Activated T-cell treated with anti-CD3 and anti-CD28 coated beads, Interleukin-2, amount 50 U/mL, for 1 hour (primary cell): Measurements from ENCODE around the gene MIF.
"Not testable (repeated sequence)": the region's sequence is repeated elsewhere in the genome, so short reads cannot be mapped to it uniquely, and the experiment has no call there.

Experiments
- DNase-seq: peaks from one replicate; pipeline ENCODE4 v3.0.0-alpha.2; 2020

Gene MIF

DNA sequence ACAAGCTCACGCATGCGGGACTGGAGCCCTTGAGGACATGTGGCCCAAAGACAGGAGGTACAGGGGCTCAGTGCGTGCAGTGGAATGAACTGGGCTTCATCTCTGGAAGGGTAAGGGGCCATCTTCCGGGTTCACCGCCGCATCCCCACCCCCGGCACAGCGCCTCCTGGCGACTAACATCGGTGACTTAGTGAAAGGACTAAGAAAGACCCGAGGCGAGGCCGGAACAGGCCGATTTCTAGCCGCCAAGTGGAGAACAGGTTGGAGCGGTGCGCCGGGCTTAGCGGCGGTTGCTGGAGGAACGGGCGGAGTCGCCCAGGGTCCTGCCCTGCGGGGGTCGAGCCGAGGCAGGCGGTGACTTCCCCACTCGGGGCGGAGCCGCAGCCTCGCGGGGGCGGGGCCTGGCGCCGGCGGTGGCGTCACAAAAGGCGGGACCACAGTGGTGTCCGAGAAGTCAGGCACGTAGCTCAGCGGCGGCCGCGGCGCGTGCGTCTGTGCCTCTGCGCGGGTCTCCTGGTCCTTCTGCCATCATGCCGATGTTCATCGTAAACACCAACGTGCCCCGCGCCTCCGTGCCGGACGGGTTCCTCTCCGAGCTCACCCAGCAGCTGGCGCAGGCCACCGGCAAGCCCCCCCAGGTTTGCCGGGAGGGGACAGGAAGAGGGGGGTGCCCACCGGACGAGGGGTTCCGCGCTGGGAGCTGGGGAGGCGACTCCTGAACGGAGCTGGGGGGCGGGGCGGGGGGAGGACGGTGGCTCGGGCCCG lies at the start of gene MIF:
Gene MIF, plus strand, starts transcription at position 439 of the 765 bp plus-strand sequence. Its CDS starts 92 bp downstream, at position 531.
- DNase-seq, result peak; percentile 99

DNA sequence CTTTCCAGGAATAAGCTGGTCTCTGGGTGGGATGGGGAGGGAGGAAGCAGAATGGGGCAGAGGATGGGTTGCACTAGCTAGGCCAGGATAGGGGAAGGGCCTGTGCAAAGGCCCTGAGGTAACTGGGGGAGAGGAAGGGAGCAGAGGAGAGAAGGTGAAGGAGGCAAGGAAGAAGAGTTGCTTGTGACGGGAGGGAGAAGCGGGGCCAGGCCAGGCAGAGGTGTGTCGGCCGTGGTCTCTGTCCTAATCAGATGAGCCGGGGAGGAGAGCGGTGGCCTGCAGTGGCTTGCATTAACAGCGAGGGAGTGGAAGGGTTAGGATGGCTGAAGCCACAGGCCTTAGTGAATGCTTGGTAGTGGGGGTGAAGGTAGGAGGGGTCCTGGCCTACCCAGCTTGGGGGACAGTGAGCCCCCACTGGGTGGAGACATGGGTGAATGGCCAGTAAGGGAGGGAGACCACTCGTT lies 49.4 kb upstream of the MIF start:
- no peak for DNase-seq

DNA sequence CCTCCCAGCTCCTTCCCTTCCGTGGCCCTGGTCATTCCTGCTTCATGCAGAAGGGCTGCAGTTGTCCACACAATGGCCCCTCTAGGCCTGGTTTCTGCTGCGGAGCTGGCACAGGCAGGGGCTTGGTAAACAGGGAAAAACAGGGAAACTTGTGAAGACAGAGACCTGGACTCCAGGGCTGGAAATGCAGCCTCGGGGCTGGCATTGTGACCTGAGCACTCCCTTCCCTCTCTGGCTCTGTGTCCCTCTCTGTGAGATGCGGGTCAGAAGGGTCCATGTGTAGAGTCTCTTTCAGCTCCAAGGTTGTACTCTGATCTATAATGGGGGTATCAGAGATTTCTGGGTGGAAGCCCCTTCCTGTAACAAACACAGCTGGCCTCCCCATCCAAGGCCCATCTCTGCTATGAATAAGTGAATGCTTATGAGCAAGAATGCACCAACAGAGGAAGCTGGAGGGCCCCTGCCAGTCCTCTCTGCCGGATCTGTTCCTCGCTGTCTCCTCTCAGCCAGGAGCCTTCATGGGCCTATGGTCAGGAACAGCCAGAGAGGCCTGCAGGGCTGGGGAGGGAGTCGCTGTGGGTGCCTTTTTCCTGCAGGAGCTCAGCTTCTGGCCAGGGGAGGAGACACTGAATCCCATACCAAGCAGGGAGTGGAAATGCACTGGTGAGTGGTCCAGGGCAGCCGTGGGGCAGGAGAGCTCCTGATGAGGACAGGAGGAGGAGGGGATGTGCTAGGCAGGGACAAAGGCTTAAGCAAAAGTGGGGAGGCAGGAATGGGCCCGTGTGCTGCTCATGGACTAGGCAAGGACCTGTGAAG lies 48.7 kb upstream of the MIF start:
- DNase-seq, result no peak

- DNase-seq, result no peak
Measured at GRCh38 chr22:23846081-23846469, 48.1 kb upstream of the MIF start.

GRCh38 chr22:23847310-23847920 lies 46.8 kb upstream of the MIF start:
- DNase-seq, result no peak

GRCh38 chr22:23847991-23848864 lies 46.0 kb upstream of the MIF start:
- no peak for DNase-seq

DNA sequence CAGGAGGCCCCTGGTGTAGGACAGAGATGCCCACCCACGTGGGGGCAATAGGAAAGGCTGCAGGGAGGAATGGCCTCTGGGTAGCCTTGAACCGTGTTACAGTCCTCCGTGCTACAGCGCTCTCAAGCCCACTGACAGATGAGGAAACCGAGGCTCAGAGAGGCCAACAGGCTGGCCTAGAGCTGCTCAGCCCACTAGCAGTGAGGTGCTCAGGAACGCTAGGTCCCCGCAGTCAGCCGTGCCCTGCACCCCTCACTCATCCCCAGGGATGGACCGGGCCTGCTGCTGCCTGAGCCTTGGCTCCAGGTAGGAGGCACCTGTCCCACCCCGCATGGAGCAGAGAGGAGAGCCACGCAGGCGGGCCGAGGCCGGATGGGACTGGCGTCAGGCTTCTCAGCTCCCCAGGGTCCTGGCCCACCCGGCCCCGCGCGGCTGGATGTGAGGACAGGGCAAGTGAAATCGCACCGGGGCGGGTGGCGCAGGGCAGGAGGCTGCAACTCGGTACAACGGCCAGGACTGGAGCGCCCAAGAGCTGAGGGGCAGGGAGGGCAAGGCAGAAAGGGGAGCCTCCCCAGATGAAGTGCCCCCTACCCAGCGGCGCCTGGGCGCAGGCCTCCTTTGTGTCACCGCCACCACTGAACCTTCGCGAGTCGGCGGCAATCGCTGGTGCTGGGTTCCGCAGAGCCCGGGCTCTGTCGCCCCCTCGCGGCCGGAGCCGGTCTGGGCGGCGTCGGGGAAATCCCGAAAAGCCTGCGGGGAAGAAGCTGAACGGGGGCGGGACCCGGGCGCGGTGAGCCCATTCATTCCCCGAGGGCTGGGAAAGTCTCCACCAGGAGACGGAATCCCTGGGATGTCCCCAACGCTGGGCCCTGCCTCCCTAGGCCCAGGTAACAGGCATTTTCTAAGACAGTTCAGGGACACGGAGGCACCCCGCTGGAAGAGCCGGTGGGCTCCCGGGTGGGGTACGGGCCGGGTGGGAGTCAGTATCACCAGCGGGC lies 44.9 kb upstream of the MIF start:
- peak; percentile 93 for DNase-seq

DNA sequence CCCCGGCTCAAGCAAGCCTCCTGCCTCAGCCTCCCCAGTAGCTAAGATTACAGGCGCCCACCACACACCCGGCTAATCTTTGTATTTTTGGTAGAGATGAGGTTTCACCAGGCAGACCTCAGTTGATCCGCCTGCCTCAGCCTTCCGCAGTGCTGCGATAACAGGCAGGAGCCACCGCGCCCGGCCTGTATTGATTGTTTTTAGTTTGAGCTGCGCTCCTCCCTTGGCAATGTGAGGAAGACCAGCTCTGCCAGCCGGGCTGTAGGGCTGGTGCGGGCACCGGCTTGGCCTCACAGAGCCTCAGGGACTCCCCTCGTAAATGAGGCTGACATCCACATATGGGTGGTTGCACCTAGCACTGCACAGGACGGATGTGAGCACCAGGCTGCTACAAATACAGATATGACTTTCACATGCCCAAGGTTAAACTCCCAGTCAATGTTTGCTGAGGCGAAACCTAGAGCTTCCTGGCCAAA lies 44.0 kb upstream of the MIF start:
- no peak for DNase-seq

- DNase-seq, result no peak
Measured at GRCh38 chr22:23856721-23857605, 37.2 kb upstream of the MIF start.

DNA sequence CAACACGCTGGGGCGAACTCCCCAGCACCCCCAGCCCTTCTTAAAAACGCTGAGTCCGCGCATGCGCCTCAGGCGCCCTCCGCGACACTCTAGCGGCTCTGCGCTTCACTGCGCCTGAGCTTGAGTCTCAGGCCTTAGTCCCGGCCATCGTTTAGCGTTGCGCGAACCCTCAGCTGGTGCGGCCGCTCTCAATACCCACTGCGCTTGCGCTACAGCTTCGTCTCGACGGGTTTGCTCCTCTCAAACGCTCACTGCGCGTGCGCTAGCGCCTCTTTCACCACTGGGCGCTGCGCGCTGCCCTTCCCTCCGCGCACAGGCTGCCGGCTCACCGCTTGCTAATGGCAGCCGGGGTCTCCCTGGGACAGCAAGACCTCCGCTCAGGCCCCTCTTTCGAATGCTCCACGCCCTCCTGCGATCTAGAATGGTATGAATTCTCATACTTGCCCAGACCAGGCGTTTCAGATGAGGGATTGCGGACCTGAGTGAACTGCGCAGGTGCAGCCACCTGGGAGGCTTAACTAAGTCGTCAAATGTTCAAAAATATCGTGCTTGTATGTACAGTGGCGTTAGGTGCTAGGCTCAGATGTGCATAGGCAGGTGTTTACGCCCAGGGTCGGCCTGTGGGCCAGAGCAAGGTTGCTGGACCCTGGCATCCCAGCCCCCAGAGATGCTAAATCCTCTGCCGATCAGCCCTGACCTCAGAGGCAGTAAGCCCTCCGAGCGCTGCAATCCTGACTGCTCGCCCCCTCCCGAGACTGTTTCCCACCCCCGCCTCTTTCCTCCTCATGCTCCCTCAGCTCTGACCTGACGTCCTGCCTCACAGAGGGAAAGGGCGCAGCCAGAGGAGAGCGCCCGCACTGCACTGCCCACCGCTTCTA lies 36.3 kb upstream of the MIF start, which contains the start of gene SLC2A11:
Gene SLC2A11, plus strand, starts transcription at position 270 of the 878 bp plus-strand sequence. Its CDS starts 125 bp downstream, at position 395.
- DNase-seq, result peak; percentile 89

DNA sequence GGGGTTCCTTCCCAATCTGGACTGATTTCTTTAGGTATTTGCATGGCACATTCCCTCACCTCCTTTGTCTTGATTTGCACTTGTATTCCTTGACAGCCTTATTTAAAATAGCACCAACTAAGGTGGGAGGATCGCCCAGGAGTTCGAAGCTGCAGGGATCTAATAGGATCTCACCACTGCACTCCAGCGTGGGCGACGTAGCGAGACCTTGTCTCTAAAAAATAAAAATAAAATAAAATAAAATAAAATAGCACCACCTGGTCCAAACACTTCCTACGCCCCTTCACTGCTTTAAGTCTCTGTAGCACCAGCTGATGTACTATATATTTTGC lies 35.7 kb upstream of the MIF start:
- no peak for DNase-seq

DNA sequence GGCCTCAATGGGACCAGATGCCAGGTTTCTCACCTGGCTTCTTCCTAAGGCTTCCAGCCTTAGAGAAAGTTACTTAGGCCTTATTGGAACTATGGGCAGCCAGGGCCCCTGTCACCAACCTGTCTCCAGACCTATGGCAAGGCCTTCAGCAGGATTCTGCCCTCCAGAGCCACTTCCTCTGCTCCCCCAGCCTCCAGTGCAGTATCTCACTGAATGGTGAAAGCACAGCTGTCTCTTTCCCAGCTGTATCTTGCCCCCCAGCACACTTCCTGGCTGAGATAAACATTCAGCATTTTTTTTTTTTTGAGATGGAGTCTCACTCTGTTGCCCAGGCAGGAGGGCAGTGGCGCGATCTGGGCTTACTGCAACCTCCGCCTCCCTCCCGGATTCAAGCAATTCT lies 35.0 kb upstream of the MIF start:
- DNase-seq, result no peak

DNA sequence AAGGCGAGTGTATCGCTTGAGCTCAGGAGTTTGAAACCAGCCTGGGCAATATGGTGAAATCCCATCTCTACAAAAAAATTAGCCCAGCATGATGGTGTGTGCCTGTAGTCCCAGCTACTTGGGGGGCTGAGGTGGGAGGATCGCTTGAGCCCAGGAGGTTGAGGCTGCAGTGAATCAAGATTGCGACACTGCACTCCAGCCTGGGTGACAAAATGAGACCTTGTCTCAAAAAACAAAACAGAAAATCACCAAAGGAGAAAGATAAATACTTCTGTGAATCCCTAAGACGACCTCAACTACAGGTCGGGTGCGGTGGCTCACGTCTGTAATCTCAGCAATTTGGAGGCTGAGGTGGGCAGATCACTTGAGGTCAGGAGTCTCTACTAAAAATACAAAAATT lies 34.0 kb upstream of the MIF start:
- DNase-seq, result not testable (repeated sequence)

GRCh38 chr22:23862103-23862502 lies 32.1 kb upstream of the MIF start:
- no peak for DNase-seq

DNA sequence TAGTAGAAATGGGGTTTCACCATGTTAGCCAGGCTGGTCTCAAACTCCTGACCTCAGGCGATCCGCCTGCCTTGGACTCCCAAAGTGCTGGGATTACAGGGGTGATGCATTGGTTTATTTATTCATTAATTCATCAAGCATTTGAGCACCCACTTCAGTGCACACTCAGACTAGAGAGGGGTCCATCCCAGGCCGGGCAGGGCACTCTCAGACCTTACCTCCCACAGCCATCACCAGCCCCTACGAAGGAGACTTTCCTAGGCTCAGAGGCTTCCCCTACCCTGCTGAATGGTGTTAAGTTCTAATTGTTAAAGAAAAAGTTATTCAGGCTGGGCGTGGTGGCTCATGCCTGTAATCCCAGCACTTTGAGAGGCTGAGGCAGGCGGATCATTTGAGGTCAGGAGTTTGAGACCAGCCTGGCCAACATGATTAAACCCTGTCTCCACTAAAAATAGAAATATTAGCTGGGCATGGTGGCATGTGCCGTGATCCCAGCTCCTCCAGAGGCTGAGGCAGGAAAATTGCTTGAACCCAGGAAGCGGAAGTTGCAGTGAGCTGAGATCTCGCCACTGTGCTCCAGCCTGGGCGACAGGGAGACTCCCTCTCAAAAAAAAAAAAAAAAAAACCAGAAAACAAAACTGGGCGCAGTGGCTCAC lies 29.6 kb upstream of the MIF start:
- DNase-seq, result not testable (repeated sequence)

- no peak for DNase-seq
Measured at GRCh38 chr22:23868580-23868979, 25.6 kb upstream of the MIF start.

DNA sequence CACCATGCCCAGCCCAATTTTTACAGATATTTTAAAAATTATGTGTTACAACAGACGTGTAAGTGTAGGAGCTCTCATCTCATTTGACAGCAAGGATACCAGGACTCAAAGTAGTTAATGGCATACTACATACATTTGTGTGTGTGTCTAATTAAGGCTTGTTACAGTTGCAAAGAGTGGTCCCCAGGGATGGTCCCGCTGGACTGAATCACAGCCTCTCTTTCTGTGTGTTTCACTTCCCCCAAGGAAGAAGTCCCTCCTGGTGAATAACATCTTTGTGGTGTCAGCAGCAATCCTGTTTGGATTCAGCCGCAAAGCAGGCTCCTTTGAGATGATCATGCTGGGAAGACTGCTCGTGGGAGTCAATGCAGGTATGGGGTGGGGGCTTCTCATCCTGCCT lies 19.3 kb upstream of the MIF start:
- no peak for DNase-seq

DNA sequence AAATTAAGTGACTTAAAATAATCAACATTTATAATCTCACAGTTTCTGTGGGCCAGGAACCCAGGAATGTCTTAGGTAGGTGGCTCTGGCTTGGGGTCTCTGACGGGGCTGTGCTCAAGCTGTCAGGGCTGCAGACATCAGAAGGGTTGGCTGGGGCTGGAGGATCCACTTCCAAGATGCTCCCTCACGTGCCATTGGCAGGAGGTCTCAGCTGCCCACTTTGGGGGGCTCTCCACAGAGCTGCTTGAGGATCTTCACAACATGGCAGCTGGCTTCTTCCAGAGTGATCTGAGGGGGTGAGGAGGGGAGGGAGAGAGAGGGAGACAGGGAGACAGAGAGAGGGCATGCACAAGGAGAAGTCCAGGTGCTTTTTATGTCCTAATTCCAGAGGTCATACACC lies 18.4 kb upstream of the MIF start:
- no peak for DNase-seq

DNA sequence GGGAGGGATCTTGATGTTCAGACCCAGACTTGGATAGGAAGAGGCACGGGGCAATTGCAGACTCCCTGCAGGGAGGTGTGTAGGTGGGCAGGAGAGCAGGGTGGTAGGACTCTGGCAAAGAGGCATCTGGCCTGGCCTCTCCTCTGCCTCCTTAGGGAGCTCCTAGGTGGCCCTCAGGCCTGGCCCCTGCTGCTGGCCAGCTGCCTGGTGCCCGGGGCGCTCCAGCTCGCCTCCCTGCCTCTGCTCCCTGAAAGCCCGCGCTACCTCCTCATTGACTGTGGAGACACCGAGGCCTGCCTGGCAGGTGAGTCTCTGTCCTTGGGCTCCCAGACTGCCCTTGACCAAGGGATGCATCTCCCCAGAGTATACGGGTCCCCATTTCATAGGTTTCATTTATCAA lies 16.6 kb upstream of the MIF start:
- no peak for DNase-seq
